GM18508 (cell line): ENCODE data around the gene MFN2.
A peak's percentile ranks its signal among the peaks of the same experiment; 100 is the strongest.
"Not testable (repeated sequence)": the region's sequence is repeated elsewhere in the genome, so short reads cannot be mapped to it uniquely, and the experiment has no call there.

Experiments
- ATAC-seq: cut with Tn5 transposase; IDR thresholded peaks from one replicate; pipeline ENCODE4 v1.9.1; 2021; ENCODE audit warnings: moderate number of reproducible peaks; ENCODE audit not compliant: insufficient read depth, unreplicated experiment

MFN2 gene

DNA sequence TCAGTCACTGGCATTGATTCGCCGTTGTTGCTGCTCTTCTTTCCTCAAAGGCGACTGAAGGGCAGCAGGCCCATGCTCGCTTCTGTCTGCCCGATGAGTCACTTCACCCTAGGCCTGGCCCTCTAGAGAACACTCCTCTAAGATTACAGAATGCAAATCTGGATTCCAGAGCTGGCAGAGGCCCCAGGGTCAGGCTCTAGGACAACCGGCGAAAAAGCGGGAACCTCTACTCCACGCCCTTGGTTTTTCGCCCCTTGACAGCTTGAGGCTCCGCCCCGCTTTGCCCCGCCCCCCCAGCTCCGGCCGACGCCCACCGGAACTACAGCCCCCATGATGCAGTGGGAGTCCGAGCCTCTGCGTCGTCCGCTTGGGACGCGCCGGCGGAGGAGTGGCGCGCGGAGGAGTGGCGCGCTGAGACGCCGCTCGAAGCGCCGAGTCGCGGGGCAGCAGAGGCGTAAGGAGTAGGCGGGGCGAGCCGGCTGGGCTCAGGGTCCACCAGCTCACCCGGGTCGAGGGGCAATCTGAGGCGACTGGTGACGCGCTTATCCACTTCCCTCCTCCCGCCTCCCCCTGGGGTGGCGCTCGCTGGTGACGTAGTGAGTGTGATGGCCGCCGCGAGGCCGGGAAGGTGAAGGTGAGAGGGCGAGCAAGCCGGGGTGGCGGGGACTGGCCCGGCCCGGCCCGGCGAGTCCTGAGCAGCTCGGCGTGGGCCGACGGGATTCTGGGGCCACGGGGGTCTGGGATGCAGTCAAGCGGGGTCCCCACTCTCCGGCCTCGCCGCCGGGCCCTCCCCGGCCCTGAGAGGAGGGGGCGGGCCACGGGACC, at the start of gene MFN2:
TSS of gene MFN2 (plus strand) at position 594 of the 825 bp plus-strand sequence. CDS start 8,725 bp downstream, outside the sequence.
- ATAC-seq: peak; percentile 63

GRCh38 chr1:11930571-11931445, 49.4 kb upstream of the MFN2 start:
- ATAC-seq: no peak

DNA sequence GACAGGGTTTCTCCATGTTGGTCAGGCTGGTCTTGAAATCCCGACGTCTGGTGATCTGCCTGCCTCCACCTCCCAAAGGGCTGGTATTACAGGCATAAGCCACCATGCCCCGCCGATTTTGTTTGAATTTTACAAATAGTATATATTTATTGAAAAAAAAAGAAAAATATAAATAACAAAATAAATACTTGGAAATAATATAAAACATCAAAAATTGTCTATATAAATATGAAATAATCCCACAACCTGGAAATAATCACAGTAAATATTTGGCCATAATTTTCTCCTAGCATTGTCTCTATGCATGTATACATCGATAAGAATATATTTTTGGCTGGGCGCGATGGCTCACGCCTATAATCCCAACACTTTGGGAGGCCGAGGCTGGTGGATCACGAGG, 48.4 kb upstream of the MFN2 start:
- ATAC-seq: no peak

DNA sequence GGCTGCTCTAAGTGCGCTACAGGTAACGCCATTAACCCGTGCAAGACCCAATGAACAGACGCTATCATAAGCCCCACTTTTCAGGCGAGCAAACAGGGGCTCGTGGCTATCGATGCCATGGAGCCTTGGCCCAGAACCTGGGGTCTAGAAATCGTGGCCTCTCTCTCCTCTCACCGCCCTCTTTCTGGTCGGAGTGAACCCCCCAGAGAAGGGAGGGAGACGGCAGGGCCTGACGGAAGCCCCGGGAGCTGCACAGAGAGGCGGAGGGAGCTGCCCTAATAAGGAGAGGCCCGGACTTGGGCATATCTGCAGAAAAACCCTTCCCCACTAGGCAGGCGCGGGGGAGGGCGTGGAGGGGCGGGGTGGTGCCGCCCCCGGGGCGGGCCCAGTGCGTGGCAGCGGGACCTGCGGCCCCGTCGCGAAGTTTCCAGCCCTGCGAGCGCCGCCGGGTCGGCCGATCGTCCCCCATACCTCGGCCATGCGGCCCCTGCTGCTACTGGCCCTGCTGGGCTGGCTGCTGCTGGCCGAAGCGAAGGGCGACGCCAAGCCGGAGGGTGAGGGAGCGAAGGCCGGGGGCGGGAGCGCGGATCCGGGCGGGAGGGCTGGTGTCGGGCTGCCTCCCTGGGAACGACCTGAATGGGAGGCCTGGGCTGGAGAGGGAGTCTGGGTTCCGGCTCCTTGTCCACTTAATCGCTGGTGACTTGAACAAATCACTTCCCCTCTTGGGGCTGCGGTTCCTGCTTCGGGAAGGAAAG, 45.8 kb upstream of the MFN2 start, which contains the start of gene PLOD1:
TSS of gene PLOD1 (plus strand) at position 416 of the 755 bp plus-strand sequence. CDS start at position 479, 63 bp downstream.
- no peak for ATAC-seq

DNA sequence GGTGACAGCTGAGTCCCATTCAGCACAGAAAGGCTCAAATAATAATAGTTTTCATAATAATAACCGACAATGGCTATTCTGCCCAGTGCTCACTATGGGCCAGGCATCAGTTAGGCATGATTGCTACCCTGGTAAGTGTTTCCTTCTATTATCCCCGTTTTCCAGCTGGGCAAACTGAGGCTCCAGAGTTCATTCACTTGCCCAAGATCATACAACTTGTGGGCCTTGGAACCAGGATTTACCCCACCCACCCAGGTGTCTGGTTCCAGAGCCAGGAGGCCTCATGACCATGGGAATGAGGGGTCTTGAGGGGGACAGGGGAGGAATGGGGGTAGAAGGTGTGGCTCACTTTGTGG, 45.2 kb upstream of the MFN2 start:
- ATAC-seq: no peak

DNA sequence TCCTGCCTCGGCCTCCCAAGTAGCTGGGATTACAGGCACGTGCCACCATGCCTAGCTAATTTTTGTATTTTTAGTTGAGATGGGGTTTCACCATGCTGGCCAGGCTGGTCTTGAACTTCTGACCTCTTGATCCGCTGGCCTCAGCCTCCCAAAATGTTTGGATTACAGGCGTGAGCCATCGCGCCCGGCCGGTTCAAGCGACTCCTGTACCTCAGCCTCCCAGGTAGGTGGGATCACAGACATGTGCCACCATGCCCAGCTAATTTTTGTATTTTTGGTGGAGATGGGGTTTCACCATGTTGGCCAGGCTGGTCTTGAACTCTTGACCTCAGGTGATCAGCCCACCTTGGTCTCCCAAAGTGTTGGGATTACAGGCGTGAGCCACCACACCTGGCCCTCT, 44.5 kb upstream of the MFN2 start:
- ATAC-seq: not testable (repeated sequence)

- ATAC-seq: no peak
Observed at GRCh38 chr1:11938722-11939526, 41.3 kb upstream of the MFN2 start.

GRCh38 chr1:11939794-11940193, 40.5 kb upstream of the MFN2 start:
- not testable (repeated sequence) for ATAC-seq

GRCh38 chr1:11940260-11940921, 39.9 kb upstream of the MFN2 start:
- no peak for ATAC-seq

GRCh38 chr1:11942280-11942679, 38.0 kb upstream of the MFN2 start:
- ATAC-seq: no peak

DNA sequence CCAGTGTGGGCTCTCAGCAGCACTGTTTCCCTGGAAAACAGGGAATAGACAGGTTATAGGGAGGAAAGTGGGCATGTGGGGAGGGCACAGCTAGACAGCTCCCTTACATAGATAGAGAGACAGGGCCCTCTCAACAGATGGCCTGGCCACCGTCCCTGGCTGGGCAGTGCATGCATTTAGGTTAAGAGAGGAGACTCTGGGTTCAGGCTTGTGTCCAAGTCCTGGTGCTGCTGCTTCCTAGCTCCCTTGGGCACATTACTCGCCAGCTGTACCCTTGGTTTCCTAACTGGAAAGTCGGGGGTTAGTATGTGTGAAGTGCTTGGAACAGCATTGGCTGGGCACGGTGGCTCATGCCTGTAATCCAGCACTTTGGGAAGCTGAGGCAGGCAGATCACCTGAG, 36.6 kb upstream of the MFN2 start:
- ATAC-seq: no peak

DNA sequence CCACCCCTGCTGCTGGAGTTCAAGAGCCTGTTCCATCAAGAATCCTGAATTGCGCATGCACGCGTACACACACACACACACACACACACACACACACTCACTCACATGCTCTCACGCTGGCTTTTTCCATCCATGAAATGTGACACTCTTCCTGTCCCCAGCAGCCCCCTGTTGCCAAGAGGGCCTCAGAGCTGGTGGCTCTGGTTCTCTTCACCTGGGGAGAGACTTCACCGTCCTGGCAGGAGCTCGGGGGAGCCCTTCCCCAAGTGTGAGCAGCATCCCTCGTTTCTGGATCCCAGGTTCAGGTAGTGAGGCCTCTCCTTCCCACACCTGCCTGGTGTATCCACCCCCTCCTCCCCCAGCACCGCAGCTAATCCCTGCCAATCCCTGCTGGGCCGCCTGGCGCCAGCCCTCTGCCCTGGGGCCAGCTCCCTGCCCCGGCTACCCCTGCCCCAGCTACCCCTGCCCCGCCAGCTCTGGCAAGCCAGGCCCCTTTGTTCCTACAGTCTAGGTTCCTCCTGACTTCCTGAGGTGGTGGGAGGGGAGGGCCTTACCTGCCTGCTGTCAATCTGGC, 35.8 kb upstream of the MFN2 start:
- ATAC-seq: no peak

DNA sequence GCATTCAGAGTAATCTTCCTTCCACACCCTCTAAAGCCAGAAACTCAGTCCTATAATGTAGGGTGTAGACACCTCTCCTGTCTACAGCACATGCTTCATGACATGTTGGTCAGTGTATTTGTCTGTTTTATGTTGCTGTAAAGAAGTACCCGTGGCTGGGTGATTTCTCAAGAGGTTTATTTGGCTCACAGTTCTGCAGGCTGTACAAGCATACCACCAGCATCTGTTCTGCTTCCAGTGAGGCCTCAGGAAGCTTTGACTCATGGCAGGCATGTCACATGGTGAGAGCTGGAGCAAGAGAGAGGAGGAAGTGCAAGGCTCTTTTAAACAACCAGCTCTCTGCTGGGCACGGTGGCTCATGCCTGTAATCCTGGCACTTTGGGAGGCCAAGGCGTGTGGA, 33.6 kb upstream of the MFN2 start:
- ATAC-seq: no peak

DNA sequence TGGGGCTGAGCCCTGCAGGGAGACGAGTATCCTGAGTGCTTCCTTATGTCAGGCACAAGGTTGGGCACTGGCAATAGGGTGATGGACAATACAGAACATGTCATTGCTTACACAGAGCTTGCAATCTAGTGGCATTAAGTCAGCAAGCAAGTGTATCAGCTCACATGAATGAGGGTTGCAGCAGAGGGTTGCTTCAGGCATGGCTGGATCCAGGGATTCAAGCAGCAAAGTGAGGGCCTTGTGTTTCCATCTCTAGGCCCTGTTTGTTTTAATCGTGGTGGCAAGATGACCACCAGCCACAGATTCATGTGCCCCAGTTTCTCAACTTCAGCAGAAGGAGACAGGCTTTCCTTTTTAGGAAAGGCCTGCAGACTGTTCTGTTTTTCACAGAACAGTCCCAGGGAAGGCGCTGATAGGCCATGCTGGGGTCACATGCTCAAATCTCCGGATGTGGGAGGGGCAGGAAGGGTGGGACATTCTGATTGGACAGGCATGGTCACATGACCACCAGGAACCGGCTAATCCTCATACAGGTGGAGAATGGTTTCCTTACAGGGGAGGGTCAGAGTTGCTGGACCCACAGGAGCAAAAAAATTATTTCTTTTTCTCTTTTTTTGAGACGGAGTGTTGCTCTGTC, 31.3 kb upstream of the MFN2 start:
- no peak for ATAC-seq

GRCh38 chr1:11951901-11952300, 28.3 kb upstream of the MFN2 start:
- no peak for ATAC-seq

DNA sequence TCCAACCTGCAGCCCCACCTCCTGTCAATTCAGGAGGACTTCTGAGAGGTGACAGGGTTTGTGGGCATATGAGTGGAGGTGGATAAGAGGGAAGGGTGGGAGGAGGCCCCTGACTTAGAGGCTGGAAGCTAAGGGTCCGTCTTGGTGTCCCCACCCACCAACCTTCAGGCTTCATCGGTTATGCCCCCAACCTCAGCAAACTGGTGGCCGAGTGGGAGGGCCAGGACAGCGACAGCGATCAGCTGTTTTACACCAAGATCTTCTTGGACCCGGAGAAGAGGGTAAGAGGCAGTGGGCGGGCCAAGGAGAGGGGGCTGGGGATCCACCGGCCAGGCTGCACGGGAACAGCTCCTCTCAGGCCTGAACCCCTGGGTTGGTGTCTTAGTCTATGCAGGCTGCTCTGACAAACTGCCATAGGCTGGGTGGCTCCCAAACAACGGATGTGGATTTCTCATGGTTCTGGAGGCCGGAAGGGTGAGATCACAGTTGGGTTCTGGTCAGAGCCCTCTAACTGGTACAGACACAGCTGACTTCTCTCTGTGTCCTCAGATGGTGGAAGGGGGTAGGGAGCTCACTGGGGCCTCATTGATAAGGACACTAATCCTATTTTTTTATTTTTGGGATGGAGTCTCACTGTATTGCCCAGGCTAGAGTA, 27.7 kb upstream of the MFN2 start:
- no peak for ATAC-seq

DNA sequence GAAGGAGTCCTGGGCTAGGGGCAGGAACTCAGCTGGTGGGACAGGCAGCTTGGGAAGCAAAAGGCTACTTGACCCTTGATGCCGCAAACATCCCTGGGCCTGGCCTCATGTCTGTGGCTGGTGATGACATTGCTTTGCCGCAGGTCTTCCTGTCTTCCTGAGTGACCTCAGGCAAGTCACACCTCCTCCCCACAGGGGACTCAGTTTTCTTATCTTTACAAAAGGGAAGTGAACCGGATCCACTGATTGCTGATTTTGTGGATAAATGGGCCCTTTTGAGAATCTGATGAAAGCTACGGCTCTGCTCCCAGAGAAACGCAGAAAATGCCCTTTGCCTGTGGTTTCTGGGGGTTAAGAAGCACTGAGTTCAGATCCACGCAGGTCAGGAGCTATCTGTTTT, 25.0 kb upstream of the MFN2 start:
- no peak for ATAC-seq

DNA sequence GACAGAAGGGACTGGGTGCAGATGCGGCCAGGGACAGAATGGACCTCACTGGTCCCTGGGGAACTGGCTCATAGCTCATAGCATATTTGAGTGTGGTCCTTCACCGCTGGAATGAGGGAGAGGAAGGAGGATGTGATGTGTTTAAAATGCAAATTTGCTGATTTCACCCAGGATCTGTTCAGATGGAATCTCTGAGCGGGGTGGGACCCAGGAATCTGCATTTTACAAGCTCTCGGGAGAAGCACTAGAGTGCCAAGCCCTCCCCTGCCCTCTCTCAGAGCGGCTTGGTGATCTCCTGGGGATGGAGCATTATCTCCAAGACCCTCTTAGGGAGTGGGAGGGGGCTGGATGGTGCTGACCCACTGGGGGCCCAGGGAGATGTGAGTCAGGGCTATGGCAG, 22.8 kb upstream of the MFN2 start:
- ATAC-seq: no peak
